ENCODE results near the gene PWWP2B.

DNA sequence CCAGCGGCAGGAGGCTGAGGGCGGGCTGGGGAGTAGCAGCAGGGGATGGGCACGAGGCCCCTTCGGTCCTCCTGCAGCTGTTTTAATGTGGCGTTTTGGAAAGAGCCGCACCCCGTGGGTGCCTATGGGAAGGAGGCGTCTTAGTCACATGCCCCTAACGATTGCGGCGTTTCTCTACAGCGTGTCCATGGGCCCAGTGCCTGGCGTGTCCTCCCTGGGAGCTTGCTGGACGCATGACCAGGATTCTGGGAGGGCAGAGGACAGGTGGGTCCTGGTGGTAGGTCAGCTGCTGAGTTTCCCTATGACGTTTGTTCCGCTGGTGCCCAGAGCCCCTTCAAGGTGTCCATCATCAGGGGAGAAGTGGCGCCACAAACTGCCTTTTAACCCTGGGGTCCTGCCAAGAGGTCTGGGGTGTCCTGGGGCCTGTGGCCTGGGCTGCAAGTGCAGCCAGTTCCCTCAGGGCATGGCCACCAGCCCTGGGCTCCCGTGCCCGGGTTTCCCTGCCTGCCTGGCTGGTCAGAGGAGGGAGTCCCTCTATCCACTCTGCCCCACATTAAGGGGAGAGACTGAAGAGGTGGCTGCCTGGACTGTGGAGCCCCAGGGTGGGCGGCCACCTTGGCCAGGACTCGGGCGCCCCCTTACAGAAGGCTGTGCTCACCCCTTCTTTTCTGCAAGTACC, 48.7 kb downstream of the PWWP2B start:
- TF ChIP-seq FOSL2 (CRISPR knock-in tag; IDR thresholded peaks at IDR 0.05) (no peak), CTCF (CRISPR knock-in tag; IDR thresholded peaks at IDR 0.05) (no peak), EHMT2 (IDR thresholded peaks at IDR 0.05; ENCODE audit: borderline replicate concordance, low read depth, low read length) (no peak)
